Muscle of arm (tissue), 12 donors: ENCODE data around the gene ELOVL1. TPM values are rescaled to one million over a fixed set of nuclear protein-coding genes. Genes with fewer than 3 reads are reported as not detected.

Source experiments
- DNase-seq: peaks from one replicate; pipeline ENCODE4 v3.0.0-alpha.2; 2013
- polyA plus RNA-seq, 12 donors: library from polyadenylated mRNA; unstranded; fragments of 120-200 nt; gene quantifications; one replicate each; pipeline ENCODE4 v1.2.1, GENCODE V29; 2013; ENCODE audit not compliant: insufficient read length in 12 of 12

Gene ELOVL1
- polyA plus RNA-seq, 12 donors: 27.1 to 53.8 (median 36.8) TPM; not detected in 1

- DNase-seq: peak; percentile 97
Measured at GRCh38 chr1:43358746-43359693, 8.8 kb downstream of the ELOVL1 start, which contains the start of gene CDC20. CDC20 (plus strand) TSS chr1:43358981; CDS start chr1:43359216, 235 bp downstream.

- DNase-seq: no peak
Measured at GRCh38 chr1:43358121-43358745, 9.6 kb downstream of the ELOVL1 start.

GRCh38 chr1:43357251-43357650, 10.6 kb downstream of the ELOVL1 start:
- no peak for DNase-seq

GRCh38 chr1:43354936-43355335, 12.9 kb downstream of the ELOVL1 start:
- DNase-seq: no peak

GRCh38 chr1:43354471-43354870, 13.3 kb downstream of the ELOVL1 start:
- no peak for DNase-seq

GRCh38 chr1:43352881-43353280, 14.9 kb downstream of the ELOVL1 start:
- no peak for DNase-seq

- DNase-seq: no peak
Measured at GRCh38 chr1:43352351-43352705, 15.5 kb downstream of the ELOVL1 start.

GRCh38 chr1:43351421-43352350, 16.1 kb downstream of the ELOVL1 start:
- no peak for DNase-seq

- DNase-seq: no peak
Measured at GRCh38 chr1:43350976-43351375, 16.8 kb downstream of the ELOVL1 start.

GRCh38 chr1:43349594-43350306, 18.1 kb downstream of the ELOVL1 start:
- no peak for DNase-seq

- DNase-seq: peak; percentile 35
Measured at GRCh38 chr1:43348809-43349593, 18.8 kb downstream of the ELOVL1 start.

- no peak for DNase-seq
Measured at GRCh38 chr1:43348343-43348808, 19.4 kb downstream of the ELOVL1 start.

GRCh38 chr1:43346636-43347035, 21.2 kb downstream of the ELOVL1 start:
- DNase-seq: no peak

- no peak for DNase-seq
Measured at GRCh38 chr1:43345120-43345519, 22.7 kb downstream of the ELOVL1 start.

GRCh38 chr1:43344267-43344850, 23.5 kb downstream of the ELOVL1 start:
- DNase-seq: no peak

- no peak for DNase-seq
Measured at GRCh38 chr1:43340559-43340958, 27.3 kb downstream of the ELOVL1 start.

GRCh38 chr1:43339584-43340232, 28.1 kb downstream of the ELOVL1 start:
- DNase-seq: no peak

- no peak for DNase-seq
Measured at GRCh38 chr1:43338001-43338400, 29.8 kb downstream of the ELOVL1 start.

GRCh38 chr1:43337588-43337987, 30.2 kb downstream of the ELOVL1 start, which contains the start of gene MPL:
MPL (plus strand) TSS chr1:43337818; CDS start chr1:43337849, 31 bp downstream.
- DNase-seq: no peak
